ENCODE measurements around the gene ATP6V1G2. TPM values are rescaled to one million over a fixed set of nuclear protein-coding genes. Genes with fewer than 3 reads are reported as not detected.
"Not testable (repeated sequence)": the region's sequence is repeated elsewhere in the genome, so short reads cannot be mapped to it uniquely, and the experiment has no call there.

The ATP6V1G2 gene
- total RNA-seq, 4 donors from 2014 or later = 0.60 to 3.8 (median 2.2) TPM

GRCh38 chr6:31557443-31558317 lies 11.3 kb upstream of the ATP6V1G2 start:
- TF ChIP-seq EP300 (IDR thresholded peaks at IDR 0.05) = no peak
- TF ChIP-seq, protein P1, sequence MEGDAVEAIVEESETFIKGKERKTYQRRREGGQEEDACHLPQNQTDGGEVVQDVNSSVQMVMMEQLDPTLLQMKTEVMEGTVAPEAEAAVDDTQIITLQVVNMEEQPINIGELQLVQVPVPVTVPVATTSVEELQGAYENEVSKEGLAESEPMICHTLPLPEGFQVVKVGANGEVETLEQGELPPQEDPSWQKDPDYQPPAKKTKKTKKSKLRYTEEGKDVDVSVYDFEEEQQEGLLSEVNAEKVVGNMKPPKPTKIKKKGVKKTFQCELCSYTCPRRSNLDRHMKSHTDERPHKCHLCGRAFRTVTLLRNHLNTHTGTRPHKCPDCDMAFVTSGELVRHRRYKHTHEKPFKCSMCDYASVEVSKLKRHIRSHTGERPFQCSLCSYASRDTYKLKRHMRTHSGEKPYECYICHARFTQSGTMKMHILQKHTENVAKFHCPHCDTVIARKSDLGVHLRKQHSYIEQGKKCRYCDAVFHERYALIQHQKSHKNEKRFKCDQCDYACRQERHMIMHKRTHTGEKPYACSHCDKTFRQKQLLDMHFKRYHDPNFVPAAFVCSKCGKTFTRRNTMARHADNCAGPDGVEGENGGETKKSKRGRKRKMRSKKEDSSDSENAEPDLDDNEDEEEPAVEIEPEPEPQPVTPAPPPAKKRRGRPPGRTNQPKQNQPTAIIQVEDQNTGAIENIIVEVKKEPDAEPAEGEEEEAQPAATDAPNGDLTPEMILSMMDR (IDR thresholded peaks at IDR 0.05) = no peak
- TF ChIP-seq POLR2A (IDR thresholded peaks at IDR 0.05) = no peak
- Histone ChIP-seq H3K36me3 (peaks cover 0 to 65% (median 0%) of the 10 kb centered on the region in 3 donors), H3K4me1 (peaks cover 0 to 29% (median 17%) of the 10 kb centered on the region in 4 donors), H3K4me3 (no peak overlapping the region), H3K9me3 (no peaks in the 10 kb centered on the region), H3K27ac (no peak overlapping the region), H3K27me3 (no peaks in the 10 kb centered on the region)
- DNase-seq (ENCODE audit: low spot score in 2 of 2) = no peak
- WGBS, 2 donors = 77 to 83% methylated on average over 22 to 24 of the region's 24 CpGs

- Histone ChIP-seq H3K36me3 (peaks cover 0 to 77% (median 0%) of the 10 kb centered on the region in 3 donors), H3K27me3 (no peaks in the 10 kb centered on the region), H3K4me1 (peaks cover 0 to 29% (median 16%) of the 10 kb centered on the region in 4 donors), H3K4me3 (no peak overlapping the region), H3K27ac (no peak overlapping the region), H3K9me3 (no peaks in the 10 kb centered on the region)
- DNase-seq (ENCODE audit: low spot score in 2 of 2) = no peak
- WGBS, 2 donors = 80 to 88% methylated on average over 3 of the region's 3 CpGs
- TF ChIP-seq, protein P1 (IDR thresholded peaks at IDR 0.05) = no peak
- TF ChIP-seq EP300 (IDR thresholded peaks at IDR 0.05) (no peak), POLR2A (IDR thresholded peaks at IDR 0.05) (no peak)
Measured at GRCh38 chr6:31556307-31556706, 9.9 kb upstream of the ATP6V1G2 start.

- Histone ChIP-seq H3K4me1 (peaks cover 0 to 23% (median 11%) of the 10 kb centered on the region in 4 donors), H3K36me3 (peaks cover 0 to 64% (median 3%) of the 10 kb centered on the region in 3 donors)
- not testable (repeated sequence) for H3K27ac ChIP-seq, H3K27me3 ChIP-seq, H3K9me3 ChIP-seq, H3K4me3 ChIP-seq
- peak in 1 of 2 donors; percentile 53 for DNase-seq (ENCODE audit: low spot score in 2 of 2)
- WGBS, 2 donors = 48 to 57% methylated on average over 5 of the region's 5 CpGs
- TF ChIP-seq EP300 (IDR thresholded peaks at IDR 0.05) = peak in 1 of 2 donors; percentile 18
- TF ChIP-seq, protein P1 (IDR thresholded peaks at IDR 0.05) = peak in 4 of 5 experiments; percentile 10 to 38 (median 34)
Measured at GRCh38 chr6:31551371-31551770, 5.0 kb upstream of the ATP6V1G2 start.

- no peak for DNase-seq (ENCODE audit: low spot score in 2 of 2)
- Histone ChIP-seq H3K27me3 (no peaks in the 10 kb centered on the region), H3K36me3 (peaks cover 0 to 46% (median 3%) of the 10 kb centered on the region in 3 donors), H3K4me1 (peaks cover 0 to 33% (median 12%) of the 10 kb centered on the region in 4 donors), H3K4me3 (peak overlapping the region in 2 of 4 donors; percentile 34 to 50), H3K27ac (peak overlapping the region; percentile 85 to 92 (median 88)), H3K9me3 (no peaks in the 10 kb centered on the region)
- TF ChIP-seq, protein P1 (IDR thresholded peaks at IDR 0.05) = no peak
- TF ChIP-seq POLR2A (IDR thresholded peaks at IDR 0.05) (no peak), EP300 (IDR thresholded peaks at IDR 0.05) (no peak)
- WGBS, 2 donors = 86% methylated on average over 2 of the region's 2 CpGs
Measured at GRCh38 chr6:31548544-31548873, 2.1 kb upstream of the ATP6V1G2 start.

Measured in tibial nerve (tissue), 4 donors.